Left ventricle myocardium superior (tissue), 1 donor: ENCODE data around the gene SUN2. TPM values are rescaled to one million over a fixed set of nuclear protein-coding genes. Genes with fewer than 3 reads are reported as not detected.
A peak's percentile ranks its signal among the peaks of the same experiment; 100 is the strongest.

ENCODE experiments used
- ATAC-seq: fragments of 200-7000 bp; cut with Tn5 transposase; one replicate; pipeline ENCODE4 v1.9.1; 2020; ENCODE audit warnings: mild to moderate bottlenecking, moderate library complexity
- DNase-seq: peaks from one replicate; pipeline ENCODE4 v3.0.0-alpha.2; 2020
- intact Hi-C: fragments of 100-400 bp; cut with micrococcal nuclease; formaldehyde crosslinking; loops from one replicate; pipeline ENCODE4 v1.11.0; 2022
- total RNA-seq: library from RNA; stranded (reverse); fragmentation: NEBNext Ultra II Directional; extraction: Animal tissue kit (Norgen Biotek cat#: 25700); gene quantifications from one replicate; pipeline ENCODE4 v1.2.1, GENCODE V29; 2021
- donor health status: DM: no; HTN: yes; CAD: no; lungs with severe emphysema.

Gene SUN2
- total RNA-seq, 1 donor from 2014 or later: 109 TPM

GRCh38 chr22:38782402-38783094, 26.8 kb upstream of the SUN2 start:
- ATAC-seq: no peak
- no peak for DNase-seq
- intact Hi-C loops: no loop called here

- DNase-seq (peak; percentile 89), ATAC-seq (peak; percentile 70)
- intact Hi-C loops: no loop called here
Measured at GRCh38 chr22:38781033-38781432, 25.2 kb upstream of the SUN2 start.

- peak; percentile 34 for ATAC-seq
- peak; percentile 56 for DNase-seq
- intact Hi-C loops: no loop called here
Measured at GRCh38 chr22:38777087-38777671, 21.4 kb upstream of the SUN2 start.

- ATAC-seq (no peak), DNase-seq (no peak)
- intact Hi-C loops: no loop called here
Measured at GRCh38 chr22:38776086-38776485, 20.3 kb upstream of the SUN2 start.

- ATAC-seq: no peak
- no peak for DNase-seq
- intact Hi-C loops: no loop called here
Measured at GRCh38 chr22:38775656-38776055, 19.9 kb upstream of the SUN2 start.

GRCh38 chr22:38774496-38775166, 18.8 kb upstream of the SUN2 start:
- no peak for DNase-seq
- intact Hi-C loops: no loop called here
- ATAC-seq: no peak

GRCh38 chr22:38773363-38773946, 17.7 kb upstream of the SUN2 start:
- ATAC-seq (no peak), DNase-seq (no peak)
- intact Hi-C loops: no loop called here

- ATAC-seq (no peak), DNase-seq (no peak)
- intact Hi-C loops: no loop called here
Measured at GRCh38 chr22:38772623-38772873, 16.8 kb upstream of the SUN2 start.

GRCh38 chr22:38770257-38770949, 14.6 kb upstream of the SUN2 start:
- DNase-seq (no peak), ATAC-seq (no peak)
- intact Hi-C loops: no loop called here

- DNase-seq (no peak), ATAC-seq (no peak)
- intact Hi-C loops: no loop called here
Measured at GRCh38 chr22:38768036-38768435, 12.2 kb upstream of the SUN2 start.

GRCh38 chr22:38767313-38767712, 11.5 kb upstream of the SUN2 start:
- no peak for ATAC-seq
- intact Hi-C loops: no loop called here
- DNase-seq: no peak

GRCh38 chr22:38766076-38766777, 10.4 kb upstream of the SUN2 start:
- peak; percentile 59 for DNase-seq
- peak; percentile 47 for ATAC-seq
- intact Hi-C loops: no loop called here

GRCh38 chr22:38762551-38762983, 6.8 kb upstream of the SUN2 start:
- DNase-seq (no peak), ATAC-seq (no peak)
- intact Hi-C loops: no loop called here

- intact Hi-C loops: no loop called here
- DNase-seq: no peak
- no peak for ATAC-seq
Measured at GRCh38 chr22:38761202-38762162, 5.7 kb upstream of the SUN2 start.

- intact Hi-C loops: no loop called here
- ATAC-seq (no peak), DNase-seq (no peak)
Measured at GRCh38 chr22:38760477-38761201, 4.8 kb upstream of the SUN2 start.

GRCh38 chr22:38759005-38759404, 3.2 kb upstream of the SUN2 start:
- intact Hi-C loops: no loop called here
- ATAC-seq (no peak), DNase-seq (no peak)

GRCh38 chr22:38758276-38758945, 2.6 kb upstream of the SUN2 start:
- intact Hi-C loops: no loop called here
- DNase-seq (no peak), ATAC-seq (no peak)
